Esophagus squamous epithelium (tissue), 5 donors: Measurements from ENCODE around the gene MAP3K21. TPM values are rescaled to one million over a fixed set of nuclear protein-coding genes. Genes with fewer than 3 reads are reported as not detected.

Experiments used
- DNase-seq: peaks from one replicate; lab custom pipeline; 2025; lab: John Stamatoyannopoulos, UW
- H3K27ac ChIP-seq, 4 donors: fragments of 200-600 bp; sonication (generic); one replicate each; pipeline ENCODE4 v1.5.1; 2016 to 2019; ENCODE audit warnings: mild to moderate bottlenecking in 1 of 4
- H3K27me3 ChIP-seq, 4 donors: fragments of 200-600 bp; sonication (generic); 1 replicate in 3 of 4; 2 replicates in 1 of 4; pipeline versions ENCODE4 v1.5.1 to v1.6.0; 2017 to 2021; ENCODE audit warnings: antibody characterized with exemption in 1 of 4
- H3K36me3 ChIP-seq, 3 donors: fragments of 200-600 bp; sonication (generic); one replicate each; pipeline ENCODE4 v1.5.1; 2016 to 2019
- H3K4me1 ChIP-seq, 3 donors: fragments of 200-600 bp; sonication (generic); one replicate each; pipeline ENCODE4 v1.5.1; 2017 to 2019
- H3K4me3 ChIP-seq, 4 donors: fragments of 200-600 bp; sonication (generic); 1 replicate in 3 of 4; 2 replicates in 1 of 4; pipeline ENCODE4 v1.5.1; 2016 to 2019; ENCODE audit warnings: mild to moderate bottlenecking in 2 of 4, moderate library complexity in 1 of 4
- H3K9me3 ChIP-seq, 3 donors: fragments of 200-600 bp; sonication (generic); one replicate each; pipeline ENCODE4 v1.5.1; 2016 to 2019
- CTCF ChIP-seq, 6 experiments: fragments of 450-650 bp in 4 of 6; fragments of 200-600 bp in 2 of 6; sonication (generic) in 2 of 6; IDR thresholded peaks; one replicate each; pipeline ENCODE4 v1.5.1; 2016 to 2019; ENCODE audit warnings: antibody characterized with exemption in 6 of 6, mild to moderate bottlenecking in 4 of 6, moderate library complexity in 4 of 6
- POLR2A ChIP-seq, 4 donors: fragments of 450-650 bp; IDR thresholded peaks; one replicate each; pipeline ENCODE4 v1.6.1; 2017; ENCODE audit warnings: antibody characterized with exemption in 4 of 4, mild to moderate bottlenecking in 4 of 4, moderate library complexity in 3 of 4
- WGBS, 2 donors: methylation state at CpG; one replicate each; pipeline ENCODE4 v1.1.5; 2018; 5-methylcytosine and 5-hydroxymethylcytosine counted together
- intact Hi-C: fragments of 100-400 bp; cut with DNase I; formaldehyde crosslinking; loops from one replicate; pipeline ENCODE4 v1.15.0; 2022
- total RNA-seq, 4 donors: library from RNA; depleted of rRNA; stranded (reverse); fragments of >200 nt; gene quantifications; one replicate each; pipeline ENCODE4 v1.1.0, GENCODE V29; 2016
- donor health status: DM: yes; HTN: yes; CAD: no.

The MAP3K21 gene
- total RNA-seq, 4 donors from 2014 or later: 2.4 to 8.4 (median 4.8) TPM

- H3K36me3 ChIP-seq: no peaks in the 10 kb centered on the region
- no peak for TF ChIP-seq CTCF (IDR thresholded peaks at IDR 0.05)
- no peak for DNase-seq
- no peaks in the 10 kb centered on the region for H3K9me3 ChIP-seq
- WGBS, 2 donors: 64% methylated on average over 1 of the region's 1 CpG
- intact Hi-C loops: no loop called here
- no peaks in the 10 kb centered on the region for H3K27me3 ChIP-seq
- H3K4me1 ChIP-seq: no peaks in the 10 kb centered on the region
- H3K4me3 ChIP-seq: no peak overlapping the region
- H3K27ac ChIP-seq: no peak overlapping the region
Measured at GRCh38 chr1:233364026-233364425, 36.5 kb downstream of the MAP3K21 start.

GRCh38 chr1:233364695-233365539 lies 37.4 kb downstream of the MAP3K21 start:
- intact Hi-C loops: no loop called here
- WGBS, 2 donors: 74 to 76% methylated on average over 5 of the region's 5 CpGs
- no peaks in the 10 kb centered on the region for H3K4me1 ChIP-seq
- no peaks in the 10 kb centered on the region for H3K9me3 ChIP-seq
- DNase-seq: no peak
- no peak overlapping the region for H3K27ac ChIP-seq
- H3K27me3 ChIP-seq: no peaks in the 10 kb centered on the region
- H3K36me3 ChIP-seq: no peaks in the 10 kb centered on the region
- no peak overlapping the region for H3K4me3 ChIP-seq
- TF ChIP-seq CTCF (IDR thresholded peaks at IDR 0.05) (peak; percentile 21 to 68 (median 68)), POLR2A (IDR thresholded peaks at IDR 0.05) (no peak)

- H3K9me3 ChIP-seq: no peaks in the 10 kb centered on the region
- H3K4me1 ChIP-seq: no peaks in the 10 kb centered on the region
- no peak overlapping the region for H3K4me3 ChIP-seq
- no peak overlapping the region for H3K27ac ChIP-seq
- H3K27me3 ChIP-seq: no peaks in the 10 kb centered on the region
- 50 to 60% methylated on average over 3 of the region's 3 CpGs for WGBS, 2 donors
- TF ChIP-seq CTCF (IDR thresholded peaks at IDR 0.05): no peak
- no peak for TF ChIP-seq POLR2A (IDR thresholded peaks at IDR 0.05)
- intact Hi-C loops: no loop called here
- H3K36me3 ChIP-seq: no peaks in the 10 kb centered on the region
- DNase-seq: no peak
Measured at GRCh38 chr1:233366575-233366974, 39.1 kb downstream of the MAP3K21 start.

- TF ChIP-seq POLR2A (IDR thresholded peaks at IDR 0.05) (no peak), CTCF (IDR thresholded peaks at IDR 0.05) (no peak)
- H3K27ac ChIP-seq: no peak overlapping the region
Measured at GRCh38 chr1:233367057-233367803, 39.7 kb downstream of the MAP3K21 start.

More at GRCh38 chr1:233367057-233367803, 39.7 kb downstream of the MAP3K21 start:
- H3K4me3 ChIP-seq: no peak overlapping the region
- no peaks in the 10 kb centered on the region for H3K9me3 ChIP-seq
- H3K36me3 ChIP-seq: no peaks in the 10 kb centered on the region
- no peaks in the 10 kb centered on the region for H3K27me3 ChIP-seq
- intact Hi-C loops: no loop called here
- no peak for DNase-seq
- 39 to 68% methylated on average over 6 of the region's 6 CpGs for WGBS, 2 donors
- no peaks in the 10 kb centered on the region for H3K4me1 ChIP-seq
